Measurements from ENCODE around the gene YTHDC1.
A peak's percentile ranks its signal among the peaks of the same experiment; 100 is the strongest.
"Not testable (repeated sequence)": the region's sequence is repeated elsewhere in the genome, so short reads cannot be mapped to it uniquely, and the experiment has no call there.

YTHDC1 gene

GRCh38 chr4:68349649-68350360 lies at the start of gene YTHDC1:
Gene YTHDC1 (minus strand): TSS chr4:68350090. CDS start chr4:68349753, 337 bp downstream.
- DNase-seq: peak; percentile 90 to 93

- DNase-seq: no peak
These were observed 49.4 kb upstream of the YTHDC1 start for GRCh38 chr4:68399306-68399705.

GRCh38 chr4:68396756-68397155 lies 46.9 kb upstream of the YTHDC1 start:
- no peak for DNase-seq

- DNase-seq: no peak
These were observed 41.5 kb upstream of the YTHDC1 start for GRCh38 chr4:68391436-68391835.

- no peak for DNase-seq
These were observed 40.5 kb upstream of the YTHDC1 start for GRCh38 chr4:68390205-68390935.

- not testable (repeated sequence) for DNase-seq
These were observed 39.6 kb upstream of the YTHDC1 start for GRCh38 chr4:68389386-68389913.

GRCh38 chr4:68388347-68388865 lies 38.5 kb upstream of the YTHDC1 start:
- DNase-seq: no peak

GRCh38 chr4:68385267-68385666 lies 35.4 kb upstream of the YTHDC1 start:
- DNase-seq: no peak

- no peak for DNase-seq
These were observed 33.2 kb upstream of the YTHDC1 start for GRCh38 chr4:68383115-68383514.

GRCh38 chr4:68378226-68378625 lies 28.3 kb upstream of the YTHDC1 start:
- DNase-seq: no peak

- peak; percentile 2 to 9 for DNase-seq
These were observed 26.0 kb upstream of the YTHDC1 start for GRCh38 chr4:68375667-68376559.

- no peak for DNase-seq
These were observed 23.6 kb upstream of the YTHDC1 start for GRCh38 chr4:68373513-68373912.

- no peak for DNase-seq
These were observed 22.7 kb upstream of the YTHDC1 start for GRCh38 chr4:68372588-68372987.

GRCh38 chr4:68369142-68369805 lies 19.4 kb upstream of the YTHDC1 start:
- no peak for DNase-seq

- no peak for DNase-seq
These were observed 18.8 kb upstream of the YTHDC1 start for GRCh38 chr4:68368691-68369131.

GRCh38 chr4:68367835-68368234 lies 17.9 kb upstream of the YTHDC1 start:
- DNase-seq: no peak

GRCh38 chr4:68366600-68366999 lies 16.7 kb upstream of the YTHDC1 start:
- DNase-seq: no peak

GRCh38 chr4:68365068-68365467 lies 15.2 kb upstream of the YTHDC1 start:
- DNase-seq: no peak

- DNase-seq: no peak
These were observed 11.3 kb upstream of the YTHDC1 start for GRCh38 chr4:68361146-68361589.

- DNase-seq: no peak
These were observed 10.5 kb upstream of the YTHDC1 start for GRCh38 chr4:68360231-68360968.

GRCh38 chr4:68359508-68359907 lies 9.6 kb upstream of the YTHDC1 start:
- no peak for DNase-seq
